ENCODE data around the gene SPSB3. TPM values are rescaled to one million over a fixed set of nuclear protein-coding genes. Genes with fewer than 3 reads are reported as not detected.

SPSB3 gene
- total RNA-seq, 1 donor from 2014 or later: 50.0 TPM

DNA sequence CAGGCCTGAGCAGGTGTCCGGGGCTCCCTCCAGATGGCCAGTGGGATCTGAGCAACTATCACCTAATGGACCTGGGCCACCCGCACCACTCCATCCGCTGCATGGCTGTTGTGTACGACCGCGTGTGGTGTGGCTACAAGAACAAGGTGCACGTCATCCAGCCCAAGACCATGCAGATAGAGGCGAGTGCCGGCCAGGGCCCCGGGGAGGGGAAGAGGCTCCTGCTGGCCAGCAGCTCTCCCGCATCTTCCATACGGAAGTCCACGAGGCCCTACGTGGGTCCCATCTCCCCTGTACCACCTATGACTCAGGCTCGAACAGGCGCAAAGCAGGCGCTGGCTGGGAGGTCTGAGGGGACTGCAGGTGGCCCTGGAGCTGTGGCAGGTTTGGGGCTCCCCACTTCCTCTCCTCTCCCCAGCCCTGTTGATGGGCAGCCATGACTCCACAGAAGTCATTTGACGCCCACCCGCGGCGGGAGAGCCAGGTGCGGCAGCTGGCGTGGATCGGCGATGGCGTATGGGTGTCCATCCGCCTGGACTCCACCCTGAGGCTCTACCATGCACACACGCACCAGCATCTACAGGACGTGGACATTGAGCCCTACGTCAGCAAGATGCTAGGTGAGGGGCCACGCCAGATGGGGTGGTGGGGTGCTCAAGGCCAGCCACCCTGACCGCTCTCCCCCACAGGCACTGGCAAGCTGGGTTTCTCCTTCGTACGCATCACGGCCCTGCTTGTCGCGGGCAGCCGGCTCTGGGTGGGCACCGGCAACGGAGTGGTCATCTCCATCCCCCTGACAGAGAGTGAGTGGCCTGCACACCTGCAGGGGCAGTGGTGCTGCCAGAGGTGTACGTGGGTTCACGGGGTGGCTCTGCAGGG, 15.0 kb downstream of the SPSB3 start:
- TF ChIP-seq CTCF (IDR thresholded peaks at IDR 0.05; ENCODE audit: unreplicated experiment): no peak
- Mint-ChIP-seq H3K27ac (no peak overlapping the region), H3K9me3 (no peaks in the 10 kb centered on the region), H3K4me1 (peaks cover 13% of the 10 kb centered on the region), H3K36me3 (peaks cover 7% of the 10 kb centered on the region), H3K4me3 (no peak overlapping the region), H3K27me3 (ENCODE audit: low read depth) (no peaks in the 10 kb centered on the region)
- no peak for DNase-seq (ENCODE audit: low spot score in 2 of 2, unreplicated experiment in 2 of 2)

GRCh38 chr16:1766701-1767100, 15.7 kb downstream of the SPSB3 start:
- DNase-seq (ENCODE audit: low spot score in 2 of 2, unreplicated experiment in 2 of 2): no peak
- H3K36me3 Mint-ChIP-seq: peaks cover 7% of the 10 kb centered on the region
- H3K4me3 Mint-ChIP-seq: no peak overlapping the region
- H3K27ac Mint-ChIP-seq: no peak overlapping the region
- H3K9me3 Mint-ChIP-seq: no peaks in the 10 kb centered on the region
- TF ChIP-seq CTCF (IDR thresholded peaks at IDR 0.05; ENCODE audit: unreplicated experiment): no peak
- H3K4me1 Mint-ChIP-seq: peaks cover 7% of the 10 kb centered on the region
- H3K27me3 Mint-ChIP-seq (ENCODE audit: low read depth): no peaks in the 10 kb centered on the region

DNA sequence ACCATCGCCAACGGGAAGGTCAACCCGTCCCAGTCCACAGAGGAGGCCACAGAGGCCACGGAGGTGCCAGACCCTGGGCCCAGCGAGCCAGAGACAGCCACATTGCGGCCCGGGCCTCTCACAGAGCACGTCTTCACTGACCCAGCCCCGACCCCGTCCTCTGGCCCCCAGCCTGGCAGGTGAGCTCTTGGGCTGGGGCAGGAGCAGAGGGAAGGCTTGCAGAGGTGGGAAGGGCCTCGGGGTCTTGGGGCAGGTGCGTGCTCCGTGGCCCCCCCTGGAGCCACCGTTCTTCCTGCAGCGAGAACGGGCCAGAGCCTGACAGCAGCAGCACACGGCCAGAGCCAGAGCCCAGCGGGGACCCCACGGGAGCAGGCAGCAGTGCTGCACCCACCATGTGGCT, 16.1 kb downstream of the SPSB3 start:
- no peaks in the 10 kb centered on the region for H3K9me3 Mint-ChIP-seq
- no peak overlapping the region for H3K27ac Mint-ChIP-seq
- no peak overlapping the region for H3K4me3 Mint-ChIP-seq
- TF ChIP-seq CTCF (IDR thresholded peaks at IDR 0.05; ENCODE audit: unreplicated experiment): no peak
- DNase-seq (ENCODE audit: low spot score in 2 of 2, unreplicated experiment in 2 of 2): no peak
- peaks cover 8% of the 10 kb centered on the region for H3K36me3 Mint-ChIP-seq
- peaks cover 7% of the 10 kb centered on the region for H3K4me1 Mint-ChIP-seq
- no peaks in the 10 kb centered on the region for H3K27me3 Mint-ChIP-seq (ENCODE audit: low read depth)

DNA sequence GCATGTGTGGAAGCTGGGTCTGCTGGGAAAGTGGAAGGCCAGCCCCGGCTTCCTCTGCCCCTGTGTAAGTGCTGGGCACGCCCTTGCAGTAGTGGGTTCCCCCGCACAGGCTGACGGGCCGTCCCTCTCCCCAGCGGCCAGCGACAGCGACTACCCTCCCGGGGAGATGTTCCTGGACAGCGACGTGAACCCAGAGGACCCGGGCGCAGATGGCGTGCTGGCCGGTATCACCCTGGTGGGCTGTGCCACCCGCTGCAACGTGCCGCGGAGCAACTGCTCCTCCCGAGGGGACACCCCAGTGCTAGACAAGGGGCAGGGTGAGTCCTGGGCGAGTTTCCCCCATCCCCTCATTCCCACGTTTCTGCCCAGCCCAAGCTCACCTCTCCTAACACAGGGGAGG, 16.5 kb downstream of the SPSB3 start:
- H3K27me3 Mint-ChIP-seq (ENCODE audit: low read depth): no peaks in the 10 kb centered on the region
- TF ChIP-seq CTCF (IDR thresholded peaks at IDR 0.05; ENCODE audit: unreplicated experiment): no peak
- peaks cover 10% of the 10 kb centered on the region for H3K36me3 Mint-ChIP-seq
- DNase-seq (ENCODE audit: low spot score in 2 of 2, unreplicated experiment in 2 of 2): no peak
- no peak overlapping the region for H3K27ac Mint-ChIP-seq
- no peaks in the 10 kb centered on the region for H3K9me3 Mint-ChIP-seq
- H3K4me3 Mint-ChIP-seq: no peak overlapping the region
- peaks cover 7% of the 10 kb centered on the region for H3K4me1 Mint-ChIP-seq

GRCh38 chr16:1764971-1765370, 17.4 kb downstream of the SPSB3 start:
- Mint-ChIP-seq H3K27me3 (ENCODE audit: low read depth) (no peaks in the 10 kb centered on the region), H3K27ac (no peak overlapping the region), H3K36me3 (peaks cover 10% of the 10 kb centered on the region), H3K4me1 (peaks cover under 1% of the 10 kb centered on the region), H3K4me3 (no peak overlapping the region), H3K9me3 (no peaks in the 10 kb centered on the region)
- TF ChIP-seq CTCF (IDR thresholded peaks at IDR 0.05; ENCODE audit: unreplicated experiment): no peak
- DNase-seq (ENCODE audit: low spot score in 2 of 2, unreplicated experiment in 2 of 2): no peak
